Activated CD4-positive, alpha-beta T cell treated with anti-CD3 and anti-CD28 coated beads, Interleukin-2, amount 50 U/mL, for 4 hours (primary cell): ENCODE data around the gene CENPP.
A peak's percentile ranks its signal among the peaks of the same experiment; 100 is the strongest.

Experiments used
- DNase-seq, 2 experiments: peaks; one replicate each; pipeline ENCODE4 v3.0.0-alpha.2; 2020

Gene CENPP

DNA sequence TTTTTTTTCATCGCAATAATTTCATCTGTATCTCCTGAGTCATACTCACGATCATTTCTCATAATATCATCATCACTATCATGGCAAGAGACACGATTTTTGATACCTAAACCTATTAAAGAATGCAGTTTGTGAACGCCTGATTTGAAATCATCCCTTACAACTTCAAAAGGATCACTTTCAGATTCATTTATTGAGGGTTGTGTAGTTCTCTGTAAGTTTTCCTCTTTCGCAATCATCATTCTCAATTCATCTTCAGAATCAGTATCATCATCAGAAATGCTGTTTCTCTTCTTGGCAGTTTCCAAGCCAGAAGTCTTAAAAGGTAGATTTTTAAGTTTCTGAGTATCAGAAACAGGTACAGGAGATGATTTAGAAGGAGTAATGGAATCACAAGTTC lies 10.3 kb upstream of the CENPP start:
- DNase-seq = no peak

DNA sequence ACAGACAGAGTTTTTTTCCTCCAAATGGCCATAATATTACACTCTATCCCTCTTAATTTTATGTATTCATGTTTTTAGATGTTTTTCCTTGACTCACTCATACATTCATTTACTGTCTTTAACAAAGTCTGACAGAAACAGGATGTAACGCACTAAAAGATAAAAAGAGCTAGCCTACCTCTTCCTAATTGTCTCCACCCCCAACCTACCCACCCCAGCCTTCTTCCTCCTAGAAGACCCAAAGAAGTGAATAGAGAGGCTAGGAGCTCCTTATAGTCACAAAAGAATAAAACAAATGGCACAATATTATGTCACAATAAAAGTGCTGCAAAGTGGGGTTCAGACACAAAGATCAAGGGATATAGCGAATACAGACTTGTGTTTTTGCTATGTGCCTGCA lies 1.3 kb upstream of the CENPP start:
- peak in 1 of 2 experiments; percentile 3 for DNase-seq

DNA sequence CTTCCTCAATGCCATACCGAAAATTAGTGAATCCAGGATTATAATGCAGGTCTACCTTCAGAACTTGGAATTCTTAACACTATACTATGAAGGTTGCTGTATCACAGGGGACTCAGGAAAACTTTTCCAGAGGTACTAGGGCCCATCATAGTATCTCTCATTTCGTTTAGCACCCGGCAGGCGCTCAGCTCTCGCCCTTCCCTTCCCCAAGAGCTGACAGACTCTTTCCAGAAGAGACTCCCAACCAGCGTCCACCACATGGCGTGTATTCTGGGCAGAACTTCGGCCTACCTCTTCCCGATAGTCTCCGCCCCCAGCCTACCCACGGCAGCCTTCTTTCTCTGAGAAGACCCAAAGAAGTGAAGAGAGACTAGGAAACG lies 874 bp upstream of the CENPP start:
- no peak for DNase-seq

DNA sequence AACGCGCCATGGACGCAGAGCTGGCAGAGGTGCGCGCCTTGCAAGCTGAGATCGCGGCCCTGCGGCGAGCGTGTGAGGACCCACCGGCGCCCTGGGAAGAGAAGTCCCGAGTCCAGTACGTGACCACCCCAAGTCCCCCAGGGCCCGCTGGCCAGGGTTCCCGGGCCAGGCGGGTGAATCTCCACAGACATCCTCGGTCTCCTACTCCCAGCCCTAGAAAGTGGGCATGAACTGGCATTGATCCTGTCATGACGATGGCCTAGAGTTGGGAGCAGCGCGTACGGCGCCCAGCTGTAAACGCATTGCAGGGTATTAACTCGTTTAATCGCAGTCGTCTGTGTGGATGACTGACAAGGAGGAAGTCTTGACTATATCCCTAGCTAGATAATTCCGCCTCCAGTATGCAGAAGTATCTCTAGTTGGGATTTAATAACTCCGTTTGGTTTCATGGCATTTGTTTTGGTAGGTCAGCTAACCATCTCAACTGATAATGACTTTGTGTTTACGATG lies 293 bp downstream of the CENPP start:
- no peak for DNase-seq

DNA sequence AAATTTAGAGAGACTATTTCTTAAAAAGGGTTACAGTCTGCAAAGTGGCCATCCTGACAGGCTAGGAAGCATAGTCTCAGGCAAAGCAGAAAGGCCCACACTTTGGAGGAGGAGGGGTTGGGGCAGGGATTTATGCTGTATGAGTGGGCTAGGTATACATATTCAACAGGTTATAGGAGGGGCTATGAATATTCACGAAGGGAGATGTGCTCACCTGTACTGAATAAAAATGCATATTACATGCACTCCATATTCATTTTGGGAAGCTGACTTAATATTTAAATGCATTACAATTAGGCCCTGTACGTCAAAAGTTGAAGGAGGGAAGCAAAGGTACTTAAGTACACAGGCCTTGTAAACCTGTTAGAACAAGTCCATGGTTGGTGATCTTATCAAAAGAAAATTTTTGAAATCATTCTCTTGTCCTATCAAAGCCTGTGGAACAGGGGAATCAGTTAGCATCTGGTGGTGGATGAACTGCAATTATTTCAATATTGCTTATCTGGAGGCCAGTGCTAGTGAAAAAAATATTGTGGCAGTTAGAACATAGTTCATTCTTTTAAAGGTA lies 1.6 kb downstream of the CENPP start:
- no peak for DNase-seq

DNA sequence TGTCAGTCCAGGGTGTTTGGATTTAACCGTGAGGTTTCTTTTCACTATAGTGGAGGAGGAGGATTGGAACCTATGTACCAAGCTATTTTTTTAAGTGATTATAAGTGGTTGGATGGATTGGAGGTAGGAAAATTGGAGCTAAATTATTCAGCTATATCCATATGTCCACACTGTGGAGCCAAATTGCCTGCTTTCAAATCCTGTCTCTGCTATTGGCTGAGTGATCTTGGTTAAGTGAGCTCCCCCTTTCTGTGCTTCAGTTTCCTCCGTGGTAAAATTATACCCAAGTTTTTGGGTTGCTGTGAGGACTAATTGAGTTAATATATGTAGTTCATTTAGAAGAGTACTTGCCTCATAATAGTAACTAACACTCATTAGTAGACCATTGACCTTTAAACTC lies 2.5 kb downstream of the CENPP start:
- no peak for DNase-seq

DNA sequence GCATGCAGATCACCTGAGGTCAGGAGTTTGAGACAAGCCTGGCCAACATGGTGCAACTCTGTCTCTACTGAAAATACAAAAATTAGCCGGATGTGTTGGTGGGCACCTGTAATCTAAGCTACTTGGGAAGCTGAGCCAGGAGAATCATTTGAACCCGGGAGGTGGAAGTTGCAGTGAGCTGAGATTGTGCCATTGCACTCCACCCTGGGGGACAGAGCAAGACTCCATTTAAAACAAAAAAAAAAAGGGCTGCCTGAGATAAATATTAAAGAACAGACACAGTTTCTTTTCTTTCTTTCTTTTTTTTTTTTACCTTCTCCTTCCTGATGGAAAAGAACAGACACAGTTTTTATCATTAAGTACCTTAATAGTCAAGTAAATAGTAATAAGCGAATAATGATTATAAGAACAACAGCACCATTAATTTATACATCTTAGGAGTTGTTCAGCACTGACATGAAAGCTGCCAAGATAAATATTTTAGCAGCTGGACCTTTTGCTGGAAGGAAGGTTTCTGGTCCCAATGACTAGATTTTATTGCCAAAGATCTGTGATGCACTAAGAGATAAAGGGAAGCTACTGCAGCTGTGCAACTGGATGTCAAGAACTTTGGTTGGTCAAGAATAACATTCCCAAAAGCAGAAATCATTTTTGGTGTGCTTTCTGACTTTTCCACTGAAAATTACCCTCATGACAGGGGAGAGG lies 7.0 kb downstream of the CENPP start:
- no peak for DNase-seq

DNA sequence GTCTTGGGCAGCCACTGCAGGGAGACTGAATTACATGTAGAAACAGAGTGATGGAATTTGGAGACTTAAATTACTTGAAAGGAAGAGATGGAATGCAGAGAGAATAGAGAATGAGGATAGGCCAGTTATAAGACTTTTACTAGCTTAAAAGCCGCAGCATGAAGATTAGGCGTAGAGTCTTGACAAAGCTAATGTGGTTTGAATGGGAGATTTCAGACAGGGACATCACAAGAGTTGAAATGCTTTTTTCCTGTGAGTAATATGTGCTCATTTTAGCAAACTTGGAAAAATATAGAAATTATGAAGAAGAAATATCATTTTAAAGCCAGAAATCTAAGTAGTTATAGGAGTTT lies 7.5 kb downstream of the CENPP start:
- no peak for DNase-seq

DNA sequence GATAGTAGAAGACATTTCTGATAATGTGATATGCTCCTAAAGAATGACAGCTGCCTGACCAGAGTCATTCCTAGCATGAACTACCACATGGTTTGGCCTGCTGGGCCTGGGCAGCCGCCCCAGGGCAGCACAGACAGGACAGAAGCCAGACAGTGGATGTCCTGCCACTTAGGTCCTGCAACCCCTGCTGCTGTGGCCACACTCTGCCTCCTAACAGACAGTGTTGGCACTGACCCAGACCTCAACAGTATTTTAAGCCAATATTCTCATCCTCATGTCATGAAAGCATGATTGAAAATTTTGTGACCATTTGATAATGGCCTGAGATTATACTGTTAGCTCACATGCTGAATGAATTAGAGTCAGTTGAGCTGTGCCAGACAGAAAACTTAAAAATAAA lies 15.8 kb downstream of the CENPP start:
- no peak for DNase-seq

DNA sequence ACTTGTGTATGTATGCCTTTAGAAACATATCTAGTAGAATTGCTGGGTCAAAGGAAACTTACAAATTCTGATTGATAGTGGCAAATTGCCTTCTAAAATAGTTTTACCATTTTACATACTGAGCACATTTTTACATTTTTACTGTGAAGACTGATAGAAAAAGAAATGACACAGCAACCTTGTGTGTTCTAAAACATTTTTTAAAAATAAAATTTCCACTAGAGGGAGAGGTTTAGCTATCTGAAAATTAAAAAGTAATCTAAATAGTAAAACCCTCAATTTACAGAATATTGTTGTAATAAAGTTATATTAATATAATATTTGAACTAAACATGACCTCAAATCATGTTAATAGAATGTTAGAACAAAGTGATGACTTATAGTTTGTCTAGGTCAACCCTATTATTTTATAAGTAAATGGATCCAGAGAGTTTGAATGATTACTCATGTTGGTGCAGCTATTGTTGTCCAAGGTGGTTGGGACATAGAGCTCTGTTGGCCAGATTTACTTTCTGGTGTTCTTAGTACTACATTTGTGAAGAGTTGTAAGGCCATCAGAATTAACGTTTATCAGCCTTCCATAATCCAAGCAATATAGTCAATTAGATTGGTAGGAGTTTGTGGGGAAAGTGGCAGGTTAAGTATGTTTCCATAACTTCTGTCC lies 17.2 kb downstream of the CENPP start:
- no peak for DNase-seq

DNA sequence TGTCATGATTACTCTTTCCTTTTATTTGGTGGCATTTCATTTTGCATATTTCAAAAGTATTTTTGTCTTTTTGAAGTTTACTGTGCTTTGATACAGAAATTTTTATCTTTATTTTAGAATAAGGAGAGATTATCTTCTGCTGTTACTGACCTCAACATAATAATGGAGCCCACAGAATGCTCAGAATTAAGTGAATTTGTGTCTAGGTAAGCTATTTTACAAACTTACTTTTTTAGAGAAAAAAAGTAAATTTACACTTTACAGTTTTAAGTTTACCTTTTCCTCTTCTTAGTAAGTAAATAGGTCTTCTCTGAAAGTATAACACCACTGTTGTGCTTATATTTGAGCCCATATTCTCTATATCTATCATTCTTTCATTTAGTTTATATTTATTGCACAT lies 19.8 kb downstream of the CENPP start:
- DNase-seq = no peak

DNA sequence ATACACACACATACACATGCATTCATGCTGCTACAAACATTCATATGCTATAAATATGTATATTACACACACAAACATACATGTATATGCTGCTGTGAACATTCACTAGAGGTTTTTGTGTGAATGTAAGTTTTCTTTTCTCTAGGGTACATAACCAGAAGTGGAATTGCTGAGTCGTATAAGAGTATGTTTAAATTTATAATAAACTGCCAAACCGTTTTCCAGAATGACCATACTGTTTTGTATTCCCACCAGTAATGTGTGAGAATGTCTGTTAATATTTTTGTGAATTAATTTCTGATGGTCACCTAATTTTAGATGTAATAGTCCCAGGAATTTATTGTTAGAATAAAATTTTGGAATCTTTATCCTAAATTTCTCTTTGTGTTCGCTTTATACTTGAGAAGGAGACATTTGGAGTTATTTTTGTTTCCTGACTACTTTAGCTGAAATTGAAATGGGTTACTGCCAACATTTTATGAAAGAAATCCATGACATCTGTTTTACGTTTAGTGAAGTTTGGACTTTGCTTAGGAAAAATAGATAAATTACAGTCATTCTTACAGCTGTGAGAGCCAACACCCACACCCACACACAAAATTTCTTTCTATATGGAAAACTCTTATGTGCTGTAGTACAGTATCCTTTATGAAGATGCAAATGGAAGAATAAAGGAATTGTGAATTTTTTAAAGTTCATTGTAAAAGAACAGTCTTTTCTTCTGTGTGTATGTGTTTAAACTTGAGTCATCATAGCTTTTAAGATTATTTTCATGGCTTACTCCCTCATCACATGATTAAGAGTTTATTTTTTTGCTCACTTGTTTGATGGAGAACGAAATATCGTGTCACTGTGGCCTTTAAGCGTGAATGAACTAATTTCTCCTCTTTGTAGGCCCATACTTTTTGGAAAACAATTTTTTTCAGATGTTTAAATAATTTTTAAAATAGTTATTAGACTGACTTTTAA lies 24.3 kb downstream of the CENPP start:
- DNase-seq = no peak

DNA sequence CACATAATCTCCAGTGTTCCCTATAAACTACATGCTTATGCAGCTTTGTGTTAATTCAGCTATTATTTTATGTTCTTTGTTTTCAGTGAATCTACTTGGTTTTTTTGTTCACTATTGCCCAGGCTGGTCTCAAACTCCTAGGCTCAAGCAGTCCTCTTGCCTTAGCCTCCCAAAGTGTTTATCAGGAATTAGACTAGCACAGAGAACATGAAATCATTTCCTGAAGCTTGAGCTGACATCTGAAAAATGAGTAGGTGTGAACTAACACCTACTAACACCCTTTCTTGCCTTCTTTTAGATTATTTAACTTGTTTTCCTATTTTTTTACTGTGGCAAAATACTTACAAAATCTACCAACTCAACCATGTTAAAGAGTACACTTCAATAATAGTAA lies 25.0 kb downstream of the CENPP start:
- no peak for DNase-seq

DNA sequence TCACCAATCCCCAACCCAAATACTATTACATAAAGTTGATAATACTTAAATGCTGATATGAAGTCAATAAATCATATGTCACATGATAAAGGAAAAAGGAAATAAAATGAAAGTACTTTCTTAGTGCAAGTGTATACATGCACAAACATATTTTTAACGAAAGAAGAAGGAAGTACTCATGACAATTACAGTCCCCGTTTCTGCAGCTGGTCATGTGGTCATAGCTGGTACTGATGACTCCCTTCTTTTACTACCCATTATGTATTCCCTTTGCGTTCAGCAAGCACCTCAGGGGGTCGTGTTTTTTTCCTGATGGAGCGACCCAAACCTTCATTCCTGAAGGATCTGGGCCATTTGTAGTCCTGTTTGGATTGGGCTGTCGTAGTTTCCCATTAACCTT lies 27.3 kb downstream of the CENPP start:
- DNase-seq = no peak

DNA sequence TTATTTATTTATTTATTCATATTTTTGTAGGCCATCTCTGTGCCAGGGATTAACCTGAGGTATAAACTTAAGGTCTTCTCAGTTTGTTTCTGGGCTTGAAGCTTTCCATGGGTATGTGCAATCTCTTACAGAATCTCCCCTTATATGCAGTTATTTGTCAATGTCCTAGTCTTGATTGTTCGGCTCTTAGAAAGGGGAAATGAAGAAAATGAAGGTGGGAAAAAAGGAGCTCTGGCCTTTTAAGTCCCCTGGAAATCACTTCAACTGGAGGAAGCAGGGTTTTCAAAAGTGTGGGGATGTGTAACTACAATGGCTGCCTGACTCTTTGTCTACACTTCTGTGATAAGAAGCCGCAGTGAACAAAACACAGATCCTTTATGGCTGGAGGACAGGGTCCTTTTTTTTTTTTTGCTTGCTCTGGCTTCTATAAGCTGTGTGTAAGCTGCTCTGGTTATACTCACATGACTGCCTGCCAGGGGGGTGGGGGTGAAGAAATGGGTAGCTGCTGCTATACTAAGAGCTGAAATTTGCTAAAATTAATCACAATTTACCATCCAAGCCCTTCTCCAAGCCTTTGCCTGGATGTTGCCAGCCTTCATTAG lies 33.7 kb downstream of the CENPP start:
- DNase-seq = no peak

DNA sequence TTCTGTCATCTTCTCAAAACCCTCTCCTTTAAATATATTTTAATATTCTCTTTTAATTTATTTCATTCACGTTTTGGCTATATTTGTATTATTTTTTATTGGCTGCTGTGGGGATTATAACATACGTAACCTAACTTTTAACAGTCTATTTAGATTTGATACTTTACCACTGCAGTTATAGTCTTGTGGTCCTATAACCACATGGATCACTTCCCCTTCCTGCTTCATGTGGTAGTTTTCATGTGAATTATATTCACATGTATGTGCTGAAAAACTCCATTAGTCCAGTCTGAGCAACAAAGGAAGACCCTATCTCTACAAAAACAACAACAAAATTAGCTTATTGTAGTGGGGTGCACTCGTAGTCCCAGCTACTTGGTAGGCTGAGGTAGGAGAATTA lies 34.3 kb downstream of the CENPP start:
- DNase-seq = no peak

DNA sequence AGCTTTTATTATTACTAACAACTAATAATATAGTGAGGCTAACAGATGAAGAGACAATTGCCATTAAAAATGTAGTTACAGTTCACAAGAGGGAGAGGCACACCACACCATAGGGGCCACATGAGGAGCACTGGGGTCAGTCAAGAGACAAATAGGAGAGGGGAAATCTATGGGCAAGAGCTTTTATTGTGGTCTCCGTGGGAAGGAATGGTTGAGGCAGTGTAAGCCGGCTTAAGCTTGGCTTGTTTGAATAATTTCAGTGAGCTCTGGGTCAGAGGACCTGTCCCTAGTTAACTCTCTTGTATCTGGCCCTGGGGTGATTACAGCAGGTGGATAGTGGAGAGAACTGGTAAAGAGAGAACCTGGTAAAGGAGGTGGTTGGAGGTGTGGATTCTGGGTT lies 43.3 kb downstream of the CENPP start:
- no peak for DNase-seq

DNA sequence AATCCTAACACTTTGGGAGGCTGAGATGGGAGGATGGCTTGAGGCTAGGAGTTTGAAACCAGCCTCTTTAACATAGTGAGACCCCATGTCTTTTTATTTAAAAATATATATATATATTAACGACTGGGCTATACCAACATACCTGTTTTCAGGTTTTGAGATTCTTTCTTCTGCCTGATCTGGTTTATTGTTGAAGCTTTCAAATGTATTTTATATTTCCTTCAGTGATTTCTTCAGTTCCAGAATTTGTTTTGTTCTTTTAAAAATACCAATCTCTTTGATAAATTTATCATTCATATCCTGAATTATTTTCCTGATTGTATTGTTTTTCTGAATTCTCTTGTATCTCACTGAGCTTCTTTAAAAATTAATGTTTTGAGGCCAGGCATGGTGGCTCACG lies 47.4 kb downstream of the CENPP start:
- no peak for DNase-seq

DNA sequence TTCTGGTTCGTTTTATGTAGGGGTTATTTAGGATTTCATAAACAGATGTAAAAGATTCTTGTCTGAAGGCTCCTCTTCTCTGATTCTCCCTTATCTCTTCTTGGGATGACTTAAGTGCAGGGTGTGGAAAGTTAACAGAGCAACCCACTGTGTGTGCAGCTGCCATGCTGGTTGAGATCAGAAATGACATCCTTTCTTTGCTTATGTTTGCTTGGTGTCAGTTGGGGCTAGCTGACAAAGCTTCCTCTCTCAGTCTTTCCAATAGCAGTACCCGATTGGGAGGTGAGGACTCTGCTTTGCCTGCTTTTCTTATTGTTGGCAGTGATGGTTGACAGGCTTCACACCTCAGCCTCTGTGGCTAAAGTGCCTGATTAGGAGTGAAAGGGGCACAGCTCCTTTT lies 52.1 kb downstream of the CENPP start:
- no peak for DNase-seq

DNA sequence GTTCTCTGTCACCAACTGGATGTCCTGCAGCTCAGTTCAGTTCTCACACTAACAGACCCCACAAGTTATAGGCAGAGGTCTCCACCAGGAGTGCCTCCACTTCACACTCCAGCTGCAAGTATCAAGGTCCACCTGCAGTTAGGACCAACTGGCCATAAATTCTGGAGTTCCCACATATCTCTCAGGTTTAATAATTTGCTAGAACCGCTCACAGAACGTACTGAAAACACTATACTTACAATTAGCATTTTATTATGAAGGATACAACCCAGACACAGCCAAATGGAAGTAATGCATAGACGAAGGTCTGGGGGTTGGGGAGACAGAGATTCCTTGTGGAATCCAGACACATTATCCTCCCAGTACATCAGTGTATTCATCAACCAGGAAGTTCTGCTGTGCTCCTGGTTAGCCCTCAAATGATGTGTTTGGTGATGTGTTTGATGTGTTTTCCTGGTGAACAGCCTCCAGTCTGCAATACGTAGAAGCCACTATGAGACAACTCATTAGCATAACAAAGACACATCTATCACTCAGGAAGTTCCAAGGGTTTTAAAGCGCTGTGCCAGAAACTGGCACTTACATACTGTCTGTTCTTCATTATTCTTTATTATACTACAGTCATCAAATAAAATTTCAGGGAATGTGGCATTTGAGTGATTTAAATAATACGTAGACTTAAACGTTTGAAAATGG lies 53.3 kb downstream of the CENPP start:
- no peak for DNase-seq

DNA sequence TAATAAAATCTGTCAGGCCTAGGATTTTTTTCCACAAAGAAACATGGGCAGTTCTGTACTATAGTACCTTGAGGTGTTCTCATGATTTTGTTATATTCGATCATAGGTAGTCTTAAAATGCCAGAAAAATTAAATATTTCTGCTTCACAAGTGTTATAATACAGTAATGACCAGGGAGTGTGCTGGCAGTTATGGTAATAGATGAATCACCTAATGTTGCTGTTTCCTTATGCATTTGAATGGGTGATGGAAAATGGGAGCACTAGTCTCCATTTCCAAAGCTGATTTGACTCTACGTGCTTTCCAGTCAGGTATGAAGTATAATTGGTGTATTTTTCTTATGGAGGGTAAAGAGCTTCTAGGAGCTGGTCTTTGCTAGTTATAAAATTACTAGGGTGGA lies 54.9 kb downstream of the CENPP start:
- no peak for DNase-seq

DNA sequence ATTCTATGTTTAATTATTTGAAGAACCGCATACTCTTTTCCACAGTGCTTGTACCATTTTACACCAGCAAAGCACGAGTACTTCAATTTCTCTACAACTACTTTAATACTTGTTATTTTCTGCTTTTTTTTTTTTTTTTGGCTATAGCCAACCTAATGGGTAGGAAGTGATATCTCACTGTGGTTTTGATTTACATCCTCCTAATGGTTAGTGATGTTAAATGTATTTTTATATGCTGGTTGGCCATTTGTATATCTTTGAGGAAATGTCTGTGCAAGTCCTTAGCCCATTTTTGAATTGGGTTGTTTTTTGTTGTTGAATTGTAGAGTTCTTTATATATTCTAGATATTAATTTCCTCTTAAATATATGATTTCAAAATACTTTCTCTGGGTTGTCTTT lies 56.0 kb downstream of the CENPP start:
- DNase-seq = no peak
